Measurements from ENCODE around the gene TBKBP1.

GRCh38 chr17:47708864-47709541 is 15.0 kb downstream of the TBKBP1 start:
- TF ChIP-seq POLR2A (IDR thresholded peaks at IDR 0.05) (no peak), CTCF (IDR thresholded peaks at IDR 0.05) (no peak)

Data from esophagus squamous epithelium (tissue), 4 donors.